Measurements from ENCODE around the gene ACTN4.

Gene ACTN4

DNA sequence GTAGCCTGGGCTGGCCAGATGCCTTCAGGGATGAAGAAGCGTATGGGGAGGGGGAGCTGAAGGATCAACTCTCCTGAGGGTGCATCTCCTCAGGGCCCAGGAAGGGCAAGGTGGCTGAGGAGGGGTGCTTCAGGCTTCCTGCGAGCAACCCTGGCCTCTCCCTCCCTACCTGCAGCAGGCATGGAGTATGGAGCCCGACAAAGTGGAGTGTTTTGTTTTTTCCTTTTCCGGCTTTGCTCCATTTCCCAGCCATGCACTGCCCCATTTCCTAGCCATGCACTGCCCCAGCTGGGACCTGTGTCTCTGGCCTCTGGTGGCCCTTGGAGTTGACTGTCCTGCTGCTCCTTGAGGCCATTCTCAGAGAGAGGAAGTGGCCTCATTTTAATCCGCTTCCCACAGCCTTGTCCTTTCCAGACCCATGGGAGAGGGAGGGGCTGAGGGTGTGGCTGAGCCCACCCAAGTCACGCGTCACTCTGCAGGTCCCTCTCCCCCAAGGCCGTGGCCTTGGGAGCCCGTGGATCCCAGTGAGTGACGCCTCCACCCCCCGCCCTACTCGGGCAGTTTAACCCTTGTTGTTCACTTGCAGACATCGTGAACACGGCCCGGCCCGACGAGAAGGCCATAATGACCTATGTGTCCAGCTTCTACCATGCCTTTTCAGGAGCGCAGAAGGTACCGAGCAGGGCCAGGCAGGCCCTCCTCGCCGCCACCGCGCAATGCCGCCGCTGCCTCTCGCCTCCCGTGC lies 62.4 kb downstream of the ACTN4 start:
- DNase-seq (ENCODE audit: low spot score): no peak

GRCh38 chr19:38710416-38710702 lies 62.9 kb downstream of the ACTN4 start:
- no peak for DNase-seq (ENCODE audit: low spot score)

DNA sequence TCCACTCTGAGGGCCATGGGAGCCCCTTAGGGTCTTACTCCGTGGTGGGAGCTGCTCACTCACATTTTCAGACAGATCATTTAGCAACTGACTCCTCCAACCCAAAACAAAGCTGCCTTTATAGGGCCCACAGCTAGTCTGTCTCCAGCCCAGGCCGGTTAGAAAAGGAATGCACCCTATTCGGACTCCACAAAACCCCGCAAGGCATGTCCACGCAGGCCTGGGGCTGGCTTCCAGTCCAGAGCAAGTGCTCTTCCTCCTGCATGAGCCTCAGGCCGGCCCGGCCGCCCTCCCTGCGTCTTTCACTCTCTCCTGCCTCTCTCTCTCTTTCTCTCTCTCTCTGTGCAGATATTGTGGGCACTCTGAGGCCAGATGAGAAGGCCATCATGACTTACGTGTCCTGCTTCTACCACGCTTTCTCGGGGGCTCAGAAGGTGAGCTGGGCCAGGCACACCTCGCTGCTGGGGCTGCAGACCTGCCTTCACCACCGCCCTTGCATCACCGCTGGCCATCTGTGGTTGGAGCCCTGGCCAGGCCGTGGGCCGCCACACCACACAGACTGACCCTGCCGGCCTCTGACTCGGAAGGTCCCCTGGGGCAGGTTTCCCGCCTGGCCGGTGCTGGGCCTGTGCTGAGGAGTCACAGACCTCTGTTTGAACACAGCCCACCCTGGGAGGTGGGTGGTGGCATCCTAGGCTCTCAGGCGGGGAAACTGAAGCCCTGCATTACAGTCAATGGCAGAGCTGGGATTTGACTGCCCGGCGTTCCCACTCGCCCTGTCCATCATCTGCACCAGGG lies 63.7 kb downstream of the ACTN4 start:
- DNase-seq (ENCODE audit: low spot score): no peak

- no peak for DNase-seq (ENCODE audit: low spot score)
These were observed 64.3 kb downstream of the ACTN4 start for GRCh38 chr19:38711726-38712153.

DNA sequence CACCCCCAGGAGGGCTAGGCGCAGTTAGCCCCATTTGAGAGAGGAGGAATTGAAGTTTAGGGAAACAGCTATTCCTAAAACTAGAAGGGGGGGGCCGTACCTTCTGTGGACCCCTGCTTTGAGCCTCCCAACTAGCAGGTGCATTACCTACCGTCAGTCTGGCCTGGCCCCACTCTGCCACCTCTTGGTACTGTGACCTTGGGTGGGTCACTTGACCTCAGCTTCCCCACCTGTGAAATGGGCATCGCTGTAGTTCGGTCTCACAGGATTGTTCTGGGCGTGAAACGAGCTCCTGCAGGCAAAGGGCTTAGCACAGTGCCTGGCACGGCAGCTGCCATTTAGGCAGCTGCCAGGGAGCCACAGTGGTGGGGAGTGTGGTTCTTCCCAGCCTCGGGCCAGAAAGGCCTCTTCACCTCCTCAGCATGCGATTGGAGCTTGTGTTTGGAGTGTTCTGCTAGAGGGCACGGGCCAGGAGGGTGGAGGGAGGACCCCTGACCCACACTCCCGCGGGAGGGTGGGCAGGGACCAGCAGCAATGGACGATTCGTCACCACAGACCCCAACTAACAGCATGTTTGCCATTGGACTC lies 64.8 kb downstream of the ACTN4 start:
- DNase-seq (ENCODE audit: low spot score): no peak

DNA sequence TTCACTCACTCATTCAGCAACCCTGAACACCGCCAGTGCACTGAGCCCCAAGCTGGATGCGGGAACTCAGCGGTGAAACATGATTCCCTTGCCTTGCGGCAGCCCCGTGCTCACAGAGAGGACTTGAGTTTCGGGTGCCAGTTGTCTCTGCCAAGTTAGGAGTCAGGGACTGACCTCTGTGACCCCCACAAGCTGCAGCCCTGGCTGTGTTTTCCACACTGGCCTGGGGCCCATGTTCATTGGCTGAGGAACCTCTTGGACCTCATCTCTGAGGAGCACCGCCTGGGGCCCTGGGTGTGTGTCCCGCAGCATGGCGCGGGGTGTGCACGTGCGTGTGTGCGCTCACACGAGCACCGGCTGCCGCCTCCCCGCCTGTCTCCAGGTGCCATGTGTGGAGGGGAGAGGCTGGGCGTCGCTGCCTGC lies 65.8 kb downstream of the ACTN4 start:
- no peak for DNase-seq (ENCODE audit: low spot score)

- DNase-seq (ENCODE audit: low spot score): no peak
These were observed 66.4 kb downstream of the ACTN4 start for GRCh38 chr19:38713865-38714264.

- no peak for DNase-seq (ENCODE audit: low spot score)
These were observed 66.9 kb downstream of the ACTN4 start for GRCh38 chr19:38714354-38714778.

- no peak for DNase-seq (ENCODE audit: low spot score)
These were observed 68.1 kb downstream of the ACTN4 start for GRCh38 chr19:38715555-38715954.

- no peak for DNase-seq (ENCODE audit: low spot score)
These were observed 69.6 kb downstream of the ACTN4 start for GRCh38 chr19:38717051-38717450.

DNA sequence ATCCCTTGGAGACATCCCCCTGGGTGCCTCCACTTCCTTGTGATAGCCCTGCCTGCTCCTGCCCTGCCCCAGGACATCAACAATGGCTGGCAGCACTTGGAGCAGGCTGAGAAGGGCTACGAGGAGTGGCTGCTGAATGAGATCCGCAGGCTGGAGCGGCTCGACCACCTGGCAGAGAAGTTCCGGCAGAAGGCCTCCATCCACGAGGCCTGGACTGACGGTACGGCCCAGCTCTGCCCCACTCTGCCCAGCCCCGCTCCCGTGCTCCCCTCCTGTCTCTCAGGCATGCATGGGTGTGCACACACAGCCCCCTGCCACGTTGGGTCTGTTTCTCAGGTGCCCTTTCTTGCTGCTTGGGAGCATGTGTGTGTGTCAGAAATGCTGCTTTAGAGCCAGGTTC lies 70.4 kb downstream of the ACTN4 start:
- DNase-seq (ENCODE audit: low spot score): no peak

GRCh38 chr19:38718747-38719543 lies 71.5 kb downstream of the ACTN4 start:
- no peak for DNase-seq (ENCODE audit: low spot score)

GRCh38 chr19:38719761-38720558 lies 72.5 kb downstream of the ACTN4 start:
- DNase-seq (ENCODE audit: low spot score): no peak

DNA sequence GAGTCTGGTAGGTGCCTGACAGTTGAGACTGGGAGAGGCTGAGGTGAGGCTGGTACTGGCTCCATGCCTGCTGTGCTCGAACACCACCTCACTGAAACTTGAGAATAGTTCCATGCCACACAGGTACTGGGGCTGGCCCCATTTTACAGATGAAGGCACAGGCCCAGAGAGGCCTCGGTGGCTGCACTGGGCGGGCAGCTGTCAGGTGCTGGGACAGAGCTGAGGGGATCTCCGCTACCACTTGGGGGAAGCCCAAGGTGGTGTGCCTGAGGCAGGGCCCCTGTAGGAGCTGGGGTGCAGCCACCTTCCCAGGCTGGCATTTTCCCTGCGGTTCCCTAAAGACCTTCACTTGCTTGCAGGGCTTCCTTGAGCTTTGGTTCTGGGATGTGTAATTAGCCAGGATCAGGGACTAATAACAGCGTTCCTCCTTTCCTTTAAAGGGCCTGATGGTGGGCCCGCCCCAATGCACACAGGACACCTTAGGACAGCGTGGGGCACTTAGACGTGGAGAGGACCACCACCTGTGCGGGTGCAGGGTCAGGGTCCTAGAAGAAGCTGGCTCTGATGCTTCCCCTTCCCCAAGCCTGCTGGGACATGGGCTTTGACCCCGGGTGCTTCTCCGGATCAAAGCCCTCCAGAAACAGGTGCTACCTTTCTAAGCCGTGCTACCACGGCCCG lies 73.2 kb downstream of the ACTN4 start:
- DNase-seq (ENCODE audit: low spot score): no peak

GRCh38 chr19:38721496-38721895 lies 74.0 kb downstream of the ACTN4 start:
- no peak for DNase-seq (ENCODE audit: low spot score)

DNA sequence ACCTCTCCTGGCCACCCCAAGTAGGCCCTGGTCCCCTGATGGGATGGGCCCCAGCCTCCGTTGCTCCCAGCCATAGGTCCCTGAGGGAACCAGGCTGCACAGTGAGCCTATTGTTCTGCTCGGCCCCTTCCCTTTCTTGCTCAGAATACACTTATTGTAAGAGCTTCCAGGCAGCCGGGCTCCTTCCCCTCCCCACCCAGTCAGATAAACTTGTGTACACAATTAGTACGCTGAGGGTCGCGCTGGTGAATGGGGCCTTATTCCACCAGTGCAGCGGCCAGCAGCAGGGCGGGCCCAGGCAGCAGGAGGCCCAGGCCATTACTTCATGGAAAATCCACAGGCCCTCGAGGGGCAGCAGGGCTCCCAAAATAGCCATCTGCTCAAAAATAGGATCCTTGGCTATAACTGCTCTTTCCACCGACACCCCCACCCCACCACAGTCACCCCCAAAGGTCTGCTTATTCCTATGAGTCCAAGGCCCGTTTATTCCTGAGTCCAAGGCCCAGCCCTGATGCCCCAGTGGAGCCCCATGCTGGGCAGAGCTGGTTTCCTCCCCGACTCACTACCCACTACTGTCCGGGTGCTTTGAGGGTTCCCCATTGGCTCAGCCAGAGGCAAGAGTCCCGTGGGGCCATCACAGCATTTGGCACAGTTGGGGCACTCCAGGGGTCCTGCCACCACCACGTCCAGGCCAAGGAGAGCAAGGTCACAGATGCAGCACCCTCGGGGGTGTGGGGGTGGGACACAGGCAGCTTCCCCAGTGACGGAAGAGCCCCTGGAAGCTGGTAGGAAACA lies 74.7 kb downstream of the ACTN4 start:
- DNase-seq (ENCODE audit: low spot score): no peak

DNA sequence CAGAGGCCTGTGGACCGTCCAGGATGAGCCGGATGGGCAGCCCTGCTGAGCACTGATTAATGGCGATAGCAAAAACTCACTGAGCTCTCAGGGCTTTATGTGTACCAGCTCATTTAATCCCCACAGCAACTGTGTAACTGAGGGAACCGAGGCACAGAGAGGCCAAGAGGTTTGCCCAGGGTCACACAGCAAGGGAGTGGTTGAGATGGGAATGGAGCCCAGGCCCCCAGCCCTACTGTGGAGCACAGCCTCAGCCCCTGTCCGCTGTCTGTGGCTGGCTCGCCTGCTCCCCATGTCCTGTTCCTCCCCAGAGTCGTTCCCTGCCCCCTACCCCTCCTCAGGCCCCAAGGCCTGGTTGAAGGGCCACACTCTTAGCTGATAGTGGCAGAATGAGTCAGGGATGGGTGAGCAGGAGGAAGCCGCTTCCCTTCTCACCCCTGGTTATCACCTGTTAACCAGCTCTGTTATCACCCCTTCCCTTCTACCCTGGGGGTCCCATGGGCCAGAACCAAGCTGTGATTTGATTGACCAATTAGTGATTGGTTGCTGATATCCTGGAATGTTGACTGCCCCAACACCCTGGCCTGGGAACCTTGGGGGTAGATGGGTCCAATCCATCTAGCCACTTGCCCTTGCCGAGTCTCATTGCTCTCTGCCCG lies 75.6 kb downstream of the ACTN4 start:
- no peak for DNase-seq (ENCODE audit: low spot score)

DNA sequence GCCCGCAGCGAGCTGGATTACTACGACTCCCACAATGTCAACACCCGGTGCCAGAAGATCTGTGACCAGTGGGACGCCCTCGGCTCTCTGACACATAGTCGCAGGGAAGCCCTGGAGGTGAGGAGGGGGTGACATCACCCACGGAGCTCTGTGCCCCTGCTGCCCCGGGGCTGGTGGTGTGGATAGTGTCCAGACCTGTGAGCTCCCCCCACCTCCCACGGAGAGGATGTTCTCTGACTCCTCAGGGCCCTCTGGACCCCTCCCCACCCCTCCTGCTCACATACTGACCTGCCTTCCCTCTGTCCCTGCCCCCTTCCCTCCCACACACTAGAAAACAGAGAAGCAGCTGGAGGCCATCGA lies 76.1 kb downstream of the ACTN4 start:
- DNase-seq (ENCODE audit: low spot score): no peak

DNA sequence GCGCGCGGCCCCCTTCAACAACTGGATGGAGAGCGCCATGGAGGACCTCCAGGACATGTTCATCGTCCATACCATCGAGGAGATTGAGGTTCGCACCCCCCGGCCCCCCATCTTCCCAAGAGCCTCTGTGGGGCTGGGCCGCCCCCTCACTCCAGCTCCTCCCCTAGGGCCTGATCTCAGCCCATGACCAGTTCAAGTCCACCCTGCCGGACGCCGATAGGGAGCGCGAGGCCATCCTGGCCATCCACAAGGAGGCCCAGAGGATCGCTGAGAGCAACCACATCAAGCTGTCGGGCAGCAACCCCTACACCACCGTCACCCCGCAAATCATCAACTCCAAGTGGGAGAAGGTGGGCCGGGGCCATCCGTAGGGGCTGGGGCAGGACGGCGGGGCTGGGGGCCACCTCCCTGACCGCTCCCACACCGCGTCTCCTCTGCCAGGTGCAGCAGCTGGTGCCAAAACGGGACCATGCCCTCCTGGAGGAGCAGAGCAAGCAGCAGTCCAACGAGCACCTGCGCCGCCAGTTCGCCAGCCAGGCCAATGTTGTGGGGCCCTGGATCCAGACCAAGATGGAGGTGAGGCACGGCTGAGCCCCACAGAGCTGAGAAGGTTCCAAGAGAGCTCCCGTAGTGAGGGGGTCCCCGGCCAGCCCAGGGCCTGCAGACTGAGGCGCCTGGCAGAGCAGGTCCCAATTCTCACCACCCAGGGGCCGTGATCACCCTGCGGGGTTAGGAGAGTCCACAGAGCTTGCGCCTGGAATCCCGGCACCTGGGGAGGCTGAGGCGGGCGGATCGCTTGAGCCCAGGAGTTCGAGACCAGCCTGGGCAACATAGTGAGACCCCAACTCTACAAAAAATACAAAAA lies 76.8 kb downstream of the ACTN4 start:
- no peak for DNase-seq (ENCODE audit: low spot score)

All from CD4-positive, alpha-beta T cell treated with Interleukin-15 for 4 hours (primary cell).